ENCODE measurements around the gene EIF3B.

- no peak for TF ChIP-seq CTCF (IDR thresholded peaks at IDR 0.05; ENCODE audit: low read depth, low read length)
- no peak for TF ChIP-seq EZH2phosphoT487 (IDR thresholded peaks at IDR 0.05; ENCODE audit: low read depth)
Observed at GRCh38 chr7:2357165-2357564, 2.5 kb downstream of the EIF3B start.
